LHCN-M2 (cell line): ENCODE measurements around the gene THAP4. TPM values are rescaled to one million over a fixed set of nuclear protein-coding genes. Genes with fewer than 3 reads are reported as not detected.

ENCODE experiments used
- DNase-seq: peaks from one replicate; pipeline ENCODE4 v3.0.0-alpha.2; 2012; ENCODE audit warnings: low read depth
- total RNA-seq: library from RNA; depleted of rRNA; stranded (reverse); fragments of >200 nt; gene quantifications from 2 replicates; pipeline ENCODE4 v1.2.3, GENCODE V29; 2014

Gene THAP4
- total RNA-seq, 1 experiment from 2014 or later: 63.5 TPM

GRCh38 chr2:241550616-241551580 is 86.1 kb downstream of the THAP4 start:
- no peak for DNase-seq

- DNase-seq: no peak
These were observed 88.5 kb downstream of the THAP4 start for GRCh38 chr2:241548451-241548835.

- no peak for DNase-seq
These were observed 89.0 kb downstream of the THAP4 start for GRCh38 chr2:241547781-241548450.

- peak; percentile 98 for DNase-seq
These were observed 90.0 kb downstream of the THAP4 start for GRCh38 chr2:241546771-241547498.

GRCh38 chr2:241545523-241546473 is 91.2 kb downstream of the THAP4 start:
- DNase-seq: peak; percentile 32

GRCh38 chr2:241545106-241545505 is 91.9 kb downstream of the THAP4 start:
- peak; percentile 75 for DNase-seq

- no peak for DNase-seq
These were observed 94.7 kb downstream of the THAP4 start for GRCh38 chr2:241542278-241542605.

- DNase-seq: no peak
These were observed 95.2 kb downstream of the THAP4 start for GRCh38 chr2:241541564-241542277.

GRCh38 chr2:241540771-241541561 is 96.0 kb downstream of the THAP4 start:
- peak; percentile 59 for DNase-seq

- DNase-seq: no peak
These were observed 96.6 kb downstream of the THAP4 start for GRCh38 chr2:241540401-241540770.

GRCh38 chr2:241539616-241540374 is 97.2 kb downstream of the THAP4 start:
- DNase-seq: no peak

- DNase-seq: no peak
These were observed 97.9 kb downstream of the THAP4 start for GRCh38 chr2:241538838-241539615.

- DNase-seq: no peak
These were observed 100.9 kb downstream of the THAP4 start for GRCh38 chr2:241535871-241536655.

GRCh38 chr2:241534701-241535375 is 102.1 kb downstream of the THAP4 start:
- no peak for DNase-seq
